ENCODE data around the gene TNRC18. TPM values are rescaled to one million over a fixed set of nuclear protein-coding genes. Genes with fewer than 3 reads are reported as not detected.

The TNRC18 gene
- total and polyA plus RNA-seq, 2 donors (not counting 3 experiments of a cell fraction or from before 2014, with no cell fraction given): 14.8 to 64.6 TPM

DNA sequence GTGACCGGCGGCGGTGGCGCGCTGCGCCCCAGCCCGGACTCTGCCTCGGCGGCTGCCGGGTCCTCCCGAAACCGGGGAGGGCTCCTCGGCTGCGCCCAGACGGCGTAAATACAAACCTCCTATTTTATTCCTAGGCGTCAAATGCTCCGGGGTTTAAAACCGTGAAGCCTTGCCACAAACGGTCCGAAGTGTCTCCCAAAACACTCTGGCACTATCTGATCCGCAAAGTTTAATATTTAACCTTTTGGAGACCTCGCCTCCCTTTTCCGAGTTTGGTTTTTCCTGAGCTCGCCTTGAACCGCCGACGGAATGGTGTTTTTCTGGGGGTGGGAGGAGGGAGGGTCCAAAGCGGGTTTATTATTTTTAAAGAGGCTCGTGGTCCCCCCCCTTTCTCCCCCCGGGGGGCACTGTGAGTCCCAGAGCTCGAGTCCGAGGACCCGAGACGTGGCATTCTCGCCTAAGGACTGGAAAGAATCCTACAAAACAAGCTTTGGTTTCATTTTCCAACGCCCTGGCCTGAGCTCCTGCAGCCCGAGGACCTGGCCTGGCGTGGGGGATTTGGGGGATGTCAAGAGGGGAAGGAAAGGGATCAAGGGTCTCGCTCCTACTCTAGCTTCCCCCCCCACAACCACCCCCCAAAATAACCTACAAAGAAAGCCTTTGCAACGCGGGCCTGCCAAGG, 1.8 kb downstream of the TNRC18 start:
- intact Hi-C loops (cut with micrococcal nuclease): no loop called here
- dilution Hi-C loops (cut with MboI; ENCODE audit: extremely low pct_ligation_motif_present, low sequenced_read_pairs): no loop called here

More for the DNA sequence above, 1.8 kb downstream of the TNRC18 start:
- CTCF ChIA-PET: interaction anchor here (0.9 to 1.5 kb wide), 6 partner anchors 29 to 256 kb away, joined by 3 to 11 read pairs (median 4); no protein-coding TSS in a partner anchor
- no peak for TF ChIP-seq EZH2 (IDR thresholded peaks at IDR 0.05; ENCODE audit: borderline replicate concordance, low read depth, low read length, severe bottlenecking)
- no peak for TF ChIP-seq GATA2 (IDR thresholded peaks at IDR 0.05; ENCODE audit: insufficient read depth, insufficient read length, low read depth, low read length)
- no peak for TF ChIP-seq JUN (IDR thresholded peaks at IDR 0.05; ENCODE audit: borderline replicate concordance, insufficient read depth, insufficient read length, low read depth)
- TF ChIP-seq FOS (IDR thresholded peaks at IDR 0.05; ENCODE audit: borderline replicate concordance, insufficient read depth, low read length): no peak
- no peak for TF ChIP-seq POLR2A (IDR thresholded peaks at IDR 0.05; ENCODE audit: low read depth, low read length)
- no peak for TF ChIP-seq MYC (IDR thresholded peaks at IDR 0.05; ENCODE audit: low read depth, low read length)
- no peak for TF ChIP-seq MAX (IDR thresholded peaks at IDR 0.05; ENCODE audit: insufficient read depth, insufficient read length)
- TF ChIP-seq, protein P1, sequence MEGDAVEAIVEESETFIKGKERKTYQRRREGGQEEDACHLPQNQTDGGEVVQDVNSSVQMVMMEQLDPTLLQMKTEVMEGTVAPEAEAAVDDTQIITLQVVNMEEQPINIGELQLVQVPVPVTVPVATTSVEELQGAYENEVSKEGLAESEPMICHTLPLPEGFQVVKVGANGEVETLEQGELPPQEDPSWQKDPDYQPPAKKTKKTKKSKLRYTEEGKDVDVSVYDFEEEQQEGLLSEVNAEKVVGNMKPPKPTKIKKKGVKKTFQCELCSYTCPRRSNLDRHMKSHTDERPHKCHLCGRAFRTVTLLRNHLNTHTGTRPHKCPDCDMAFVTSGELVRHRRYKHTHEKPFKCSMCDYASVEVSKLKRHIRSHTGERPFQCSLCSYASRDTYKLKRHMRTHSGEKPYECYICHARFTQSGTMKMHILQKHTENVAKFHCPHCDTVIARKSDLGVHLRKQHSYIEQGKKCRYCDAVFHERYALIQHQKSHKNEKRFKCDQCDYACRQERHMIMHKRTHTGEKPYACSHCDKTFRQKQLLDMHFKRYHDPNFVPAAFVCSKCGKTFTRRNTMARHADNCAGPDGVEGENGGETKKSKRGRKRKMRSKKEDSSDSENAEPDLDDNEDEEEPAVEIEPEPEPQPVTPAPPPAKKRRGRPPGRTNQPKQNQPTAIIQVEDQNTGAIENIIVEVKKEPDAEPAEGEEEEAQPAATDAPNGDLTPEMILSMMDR (IDR thresholded peaks at IDR 0.05; ENCODE audit: extremely low read depth in 1 of 2, insufficient read depth in 1 of 2, low read depth in 1 of 2, low read length in 2 of 2): no peak
- no peak for TF ChIP-seq POLR2AphosphoS5 (IDR thresholded peaks at IDR 0.05; ENCODE audit: insufficient read depth, low read depth, low read length)
- TSS peak; percentile 8 for BruUV-seq (replicated peaks)
- Histone ChIP-seq H2AFZ (ENCODE audit: low read depth, low read length) (no peak overlapping the region), H3K4me2 (ENCODE audit: insufficient read depth, low read length) (peak overlapping the region; percentile 66), H3K9me3 (replicated peaks; ENCODE audit: control insufficient read depth, insufficient read depth, low read length) (no peaks in the 10 kb centered on the region), H3K79me2 (ENCODE audit: control insufficient read depth, insufficient read depth, low read length) (peaks cover 81% of the 10 kb centered on the region), H4K20me1 (replicated peaks; ENCODE audit: control insufficient read depth, extremely low read depth, insufficient read depth, low read length) (peaks cover 3% of the 10 kb centered on the region), H3K9ac (replicated peaks; ENCODE audit: extremely low read depth, insufficient read depth, low read length) (peak overlapping the region; percentile 91), H3K4me1 (ENCODE audit: control insufficient read depth, extremely low read depth, insufficient read depth, low read length) (peaks cover 9% of the 10 kb centered on the region), H3K4me3 (replicated peaks in 1 of 3; ENCODE audit: insufficient read depth in 1 of 3, low read depth in 1 of 3, low read length in 3 of 3) (peak overlapping the region; percentile 87 to 89 (median 88)), H3K36me3 (ENCODE audit: control insufficient read depth in 2 of 2, extremely low read depth in 1 of 2, insufficient read depth in 2 of 2, low read length in 2 of 2) (peaks cover 0 to 2% of the 10 kb centered on the region in 2 experiments), H3K9me1 (replicated peaks; ENCODE audit: control insufficient read depth, extremely low read depth, insufficient read depth, low read length) (no peaks in the 10 kb centered on the region), H3K27me3 (ENCODE audit: control insufficient read depth in 2 of 2, insufficient read depth in 2 of 2, low read length in 2 of 2) (no peaks in the 10 kb centered on the region), H3K27ac (ENCODE audit: insufficient read depth, low read depth, low read length) (peak overlapping the region; percentile 69)
- POLR2A ChIA-PET: no interaction called here
- DNase-seq (ENCODE audit: low read depth, low spot score) (peak; percentile 61), FAIRE-seq (peak; percentile 83)
